DMS 273 treated with DMSO at 0.1 percent for 48 hours (cell line): ENCODE results near the gene VTCN1.

Experiments used
- DNase-seq: peaks from one replicate; lab custom pipeline; 2025; lab: John Stamatoyannopoulos, UW

Gene VTCN1

DNA sequence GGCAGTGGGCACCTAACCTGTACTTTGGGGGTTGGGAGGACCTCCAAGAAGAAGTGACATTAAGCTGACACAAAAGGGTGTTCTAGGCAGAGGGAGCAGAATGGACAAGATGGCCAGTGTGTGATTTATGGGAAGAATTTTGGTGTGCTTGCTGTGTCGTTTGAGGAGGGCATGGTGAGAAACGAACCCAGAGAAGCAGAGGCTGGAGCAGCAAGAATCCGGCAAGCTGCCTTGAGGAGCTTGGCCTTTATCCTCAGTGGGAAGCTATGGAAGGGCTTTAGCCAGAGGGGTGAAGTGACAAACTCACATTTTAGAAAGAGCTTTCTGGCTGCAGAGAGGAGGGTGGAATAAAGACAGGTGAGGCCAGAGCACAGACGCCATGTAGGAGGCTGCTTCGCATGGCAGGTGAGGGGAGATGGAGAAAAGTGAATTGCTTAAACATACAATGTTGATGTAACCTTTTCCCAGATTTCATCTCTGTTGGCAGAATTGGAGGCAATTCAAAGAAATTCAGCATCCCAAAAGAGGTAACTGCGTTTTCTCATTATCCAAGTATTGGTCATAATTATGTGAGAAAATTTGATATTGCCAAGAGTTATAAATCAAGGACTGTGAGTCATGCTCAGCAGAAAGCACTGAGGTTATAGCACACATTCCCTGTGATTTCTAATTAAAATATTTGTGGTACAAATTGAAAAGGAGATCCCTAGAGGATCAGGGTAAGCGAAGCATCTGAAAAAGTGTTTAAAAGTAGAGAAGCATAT is 115.7 kb downstream of the VTCN1 start:
- DNase-seq: no peak

DNA sequence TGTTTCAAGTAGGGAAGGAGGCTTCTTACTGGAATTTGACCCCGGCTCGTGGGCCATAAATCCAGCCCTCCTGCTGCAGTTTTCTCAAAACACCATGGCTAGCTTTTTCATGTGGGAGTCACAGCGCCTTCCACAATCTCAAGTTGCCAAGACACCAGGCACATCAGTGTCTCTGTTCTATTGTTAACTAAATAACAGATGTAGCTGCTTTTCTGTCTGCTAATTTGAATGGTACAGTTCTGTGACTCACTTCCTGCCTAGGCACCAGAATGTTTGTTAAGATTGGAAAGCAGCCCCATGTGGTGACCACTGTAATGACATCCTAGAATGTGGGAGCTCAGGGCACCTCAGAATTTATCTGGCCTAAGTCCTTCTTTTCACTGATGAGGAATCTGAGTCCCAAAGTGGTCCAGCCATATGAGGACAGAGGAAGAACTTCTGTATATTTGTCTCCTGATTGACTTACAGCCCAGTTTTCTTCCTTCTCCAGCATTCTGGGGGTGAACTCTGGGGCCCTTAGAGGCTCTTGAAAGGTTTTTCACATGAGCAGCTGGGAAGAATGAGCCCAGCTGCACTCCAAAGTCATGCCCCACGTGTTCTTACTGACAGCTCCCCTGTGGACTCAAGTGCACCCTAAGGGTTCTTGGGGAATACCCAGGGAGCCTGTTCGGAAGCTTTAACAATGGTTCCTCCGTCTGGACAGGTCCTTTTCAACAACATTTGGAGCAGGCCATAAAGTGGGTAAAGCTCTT is 116.7 kb downstream of the VTCN1 start:
- DNase-seq: no peak
